ENCODE data around the gene PNISR. TPM values are rescaled to one million over a fixed set of nuclear protein-coding genes. Genes with fewer than 3 reads are reported as not detected.

PNISR gene
- total and polyA plus RNA-seq, 7 donors, result 16.2 to 51.1 (median 32.1) TPM

DNA sequence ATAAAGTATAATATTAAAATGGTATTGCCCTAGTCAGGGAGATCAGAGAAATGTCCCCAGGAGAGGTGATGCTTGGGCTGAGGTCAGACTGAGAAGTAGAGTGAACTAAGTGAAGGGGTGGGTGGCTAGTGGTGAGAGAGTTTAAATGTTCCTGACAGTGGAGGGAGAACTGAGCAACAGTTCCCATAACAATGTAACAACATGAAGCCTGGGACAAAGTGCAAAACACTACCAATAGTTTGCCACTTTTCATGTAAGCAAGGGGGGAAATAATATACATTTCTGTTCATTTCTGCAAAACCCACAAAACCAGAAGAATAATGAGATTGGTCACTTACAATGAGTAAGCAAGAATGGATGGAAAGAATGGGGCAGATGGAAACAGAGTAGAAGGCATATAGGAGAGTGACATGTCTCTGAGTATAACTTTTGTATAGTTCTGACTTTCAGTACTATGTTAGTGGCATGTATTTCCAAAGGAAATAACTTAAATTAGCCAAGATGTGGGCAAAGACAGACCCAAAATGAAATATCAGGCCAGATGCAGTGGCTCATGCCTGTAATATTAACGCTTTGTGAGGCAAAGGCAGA is 62.3 kb downstream of the PNISR start:
- TF ChIP-seq, protein P1, sequence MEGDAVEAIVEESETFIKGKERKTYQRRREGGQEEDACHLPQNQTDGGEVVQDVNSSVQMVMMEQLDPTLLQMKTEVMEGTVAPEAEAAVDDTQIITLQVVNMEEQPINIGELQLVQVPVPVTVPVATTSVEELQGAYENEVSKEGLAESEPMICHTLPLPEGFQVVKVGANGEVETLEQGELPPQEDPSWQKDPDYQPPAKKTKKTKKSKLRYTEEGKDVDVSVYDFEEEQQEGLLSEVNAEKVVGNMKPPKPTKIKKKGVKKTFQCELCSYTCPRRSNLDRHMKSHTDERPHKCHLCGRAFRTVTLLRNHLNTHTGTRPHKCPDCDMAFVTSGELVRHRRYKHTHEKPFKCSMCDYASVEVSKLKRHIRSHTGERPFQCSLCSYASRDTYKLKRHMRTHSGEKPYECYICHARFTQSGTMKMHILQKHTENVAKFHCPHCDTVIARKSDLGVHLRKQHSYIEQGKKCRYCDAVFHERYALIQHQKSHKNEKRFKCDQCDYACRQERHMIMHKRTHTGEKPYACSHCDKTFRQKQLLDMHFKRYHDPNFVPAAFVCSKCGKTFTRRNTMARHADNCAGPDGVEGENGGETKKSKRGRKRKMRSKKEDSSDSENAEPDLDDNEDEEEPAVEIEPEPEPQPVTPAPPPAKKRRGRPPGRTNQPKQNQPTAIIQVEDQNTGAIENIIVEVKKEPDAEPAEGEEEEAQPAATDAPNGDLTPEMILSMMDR (IDR thresholded peaks at IDR 0.05), result no peak
- no peak overlapping the region for H3K4me3 ChIP-seq
- no peaks in the 10 kb centered on the region for H3K9me3 ChIP-seq
- ATAC-seq (no peak), DNase-seq (no peak)
- WGBS, 3 donors, result 90 to 96% (median 92%) methylated on average over 1 of the region's 1 CpG
- intact Hi-C loops (cut with DNase I), result no loop called here
- no peak overlapping the region for H3K27ac ChIP-seq
- no peaks in the 10 kb centered on the region for H3K36me3 ChIP-seq (ENCODE audit: insufficient read depth in 1 of 2, low read depth in 1 of 2)
- H3K4me1 ChIP-seq, result no peaks in the 10 kb centered on the region
- H3K27me3 ChIP-seq (ENCODE audit: insufficient read depth in 3 of 3, low read length in 2 of 3), result no peaks in the 10 kb centered on the region

DNA sequence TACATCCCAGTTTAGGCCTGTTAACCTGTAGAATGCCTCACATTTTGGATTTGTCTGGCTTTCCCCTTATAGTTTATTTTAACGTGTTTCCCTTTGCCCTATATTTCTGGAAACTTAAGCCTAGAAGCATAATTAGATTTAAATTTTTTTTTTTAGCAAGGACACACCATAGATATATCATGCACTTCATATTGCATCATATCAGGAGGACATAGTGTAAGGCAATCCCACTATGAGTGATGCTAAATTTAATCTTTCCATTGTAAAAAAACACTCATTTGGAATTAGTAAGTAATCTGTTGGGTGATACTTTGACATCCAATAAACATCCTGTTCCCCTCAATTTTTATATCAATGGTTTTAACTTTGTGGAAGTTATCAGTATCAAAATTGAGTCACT is 65.3 kb downstream of the PNISR start:
- no peak for DNase-seq
- ATAC-seq, result no peak
- peaks cover 0 to 5% (median 0%) of the 10 kb centered on the region in 3 donors for H3K27me3 ChIP-seq (ENCODE audit: insufficient read depth in 3 of 3, low read length in 2 of 3)
- intact Hi-C loops (cut with DNase I), result loop anchor here in 1 of 2 donors (5.0 kb wide), 1 partner anchor 487 kb away; no protein-coding TSS in a partner anchor
- H3K36me3 ChIP-seq (ENCODE audit: insufficient read depth in 1 of 2, low read depth in 1 of 2), result no peaks in the 10 kb centered on the region
- no peak overlapping the region for H3K27ac ChIP-seq
- H3K9me3 ChIP-seq, result no peaks in the 10 kb centered on the region
- TF ChIP-seq, protein P1 (IDR thresholded peaks at IDR 0.05), result no peak
- 68 to 74% (median 74%) methylated on average over 1 of the region's 1 CpG for WGBS, 3 donors
- H3K4me1 ChIP-seq, result no peaks in the 10 kb centered on the region
- H3K4me3 ChIP-seq, result no peak overlapping the region

DNA sequence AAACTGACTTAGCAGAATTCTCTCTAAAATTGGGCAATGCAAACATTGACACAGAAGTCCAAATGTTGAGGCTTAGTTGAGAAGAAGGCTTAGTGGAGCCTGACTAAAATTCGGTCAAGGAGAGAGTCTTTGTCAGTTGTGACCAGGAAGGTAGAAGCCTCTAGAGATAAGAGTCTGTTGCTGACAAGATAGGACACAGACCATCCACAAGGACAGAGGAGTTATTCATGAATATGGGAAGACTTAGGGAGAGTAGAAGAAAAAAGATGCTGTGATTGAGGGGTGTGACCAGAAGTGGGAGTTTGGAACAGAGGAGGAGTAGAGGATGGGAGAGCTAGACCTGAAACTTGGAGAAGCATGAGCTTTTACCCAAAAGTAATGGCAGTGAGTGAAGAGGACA is 68.5 kb downstream of the PNISR start:
- Histone ChIP-seq H3K4me1 (no peaks in the 10 kb centered on the region), H3K4me3 (no peak overlapping the region), H3K27me3 (ENCODE audit: insufficient read depth in 3 of 3, low read length in 2 of 3) (peaks cover 2 to 23% (median 4%) of the 10 kb centered on the region in 3 donors), H3K9me3 (no peaks in the 10 kb centered on the region), H3K27ac (no peak overlapping the region), H3K36me3 (ENCODE audit: insufficient read depth in 1 of 2, low read depth in 1 of 2) (no peaks in the 10 kb centered on the region)
- 75 to 96% (median 80%) methylated on average over 1 of the region's 1 CpG for WGBS, 3 donors
- DNase-seq (no peak), ATAC-seq (no peak)
- intact Hi-C loops (cut with DNase I), result loop anchor here in 1 of 2 donors (5.0 kb wide), 1 partner anchor 484 kb away; no protein-coding TSS in a partner anchor
- TF ChIP-seq, protein P1 (IDR thresholded peaks at IDR 0.05), result no peak

DNA sequence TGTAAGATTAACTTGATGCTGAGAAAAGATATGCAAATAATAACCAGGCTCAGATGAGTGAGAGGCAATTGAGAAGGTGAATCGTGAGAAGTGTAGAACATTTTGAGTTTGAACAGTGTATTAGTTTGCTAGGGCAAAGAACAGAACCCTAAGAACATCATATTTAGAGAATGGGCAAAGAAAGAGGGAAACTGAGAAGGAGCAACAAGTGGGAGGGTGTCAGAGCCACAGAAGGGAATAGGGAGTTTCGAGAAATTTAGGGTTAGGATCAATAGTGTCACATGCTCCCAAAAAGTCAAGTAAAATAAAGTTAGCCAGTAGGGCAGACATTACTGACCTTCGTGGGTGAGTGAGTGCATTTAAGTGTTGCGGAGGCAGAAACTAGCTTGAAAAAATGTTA is 70.1 kb downstream of the PNISR start:
- Histone ChIP-seq H3K4me3 (no peak overlapping the region), H3K27ac (no peak overlapping the region), H3K36me3 (ENCODE audit: insufficient read depth in 1 of 2, low read depth in 1 of 2) (no peaks in the 10 kb centered on the region), H3K9me3 (no peaks in the 10 kb centered on the region), H3K27me3 (ENCODE audit: insufficient read depth in 3 of 3, low read length in 2 of 3) (peaks cover 2 to 40% (median 4%) of the 10 kb centered on the region in 3 donors), H3K4me1 (peaks cover 2% of the 10 kb centered on the region)
- no peak for DNase-seq
- 69 to 76% (median 73%) methylated on average over 4 of the region's 4 CpGs for WGBS, 3 donors
- intact Hi-C loops (cut with DNase I), result loop anchor here in 1 of 2 donors (5.0 kb wide), 1 partner anchor 483 kb away; no protein-coding TSS in a partner anchor
- TF ChIP-seq, protein P1 (IDR thresholded peaks at IDR 0.05), result no peak
- no peak for ATAC-seq

DNA sequence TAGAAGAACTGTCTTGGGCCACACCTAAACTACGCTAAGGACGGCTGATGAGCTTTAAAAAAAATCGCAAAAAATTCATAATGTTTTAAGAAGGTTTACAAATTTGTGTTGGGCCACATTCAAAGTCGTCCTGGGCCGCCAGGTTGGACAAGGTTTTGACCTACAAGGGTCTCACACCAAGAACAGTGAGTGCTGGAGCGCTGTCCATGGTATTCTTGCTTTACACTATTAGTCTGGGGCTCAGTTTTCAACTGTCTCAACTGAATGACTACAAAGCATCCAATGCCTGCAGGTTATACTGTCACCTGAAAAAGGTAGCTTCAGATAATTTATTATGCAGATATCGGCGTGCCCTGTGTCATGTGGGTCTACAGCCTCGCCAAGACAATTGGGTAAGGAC is 72.0 kb downstream of the PNISR start:
- TF ChIP-seq, protein P1 (IDR thresholded peaks at IDR 0.05), result no peak
- Histone ChIP-seq H3K27ac (no peak overlapping the region), H3K27me3 (ENCODE audit: insufficient read depth in 3 of 3, low read length in 2 of 3) (peaks cover 2 to 56% (median 8%) of the 10 kb centered on the region in 3 donors), H3K4me1 (peaks cover 5% of the 10 kb centered on the region), H3K9me3 (no peaks in the 10 kb centered on the region), H3K36me3 (ENCODE audit: insufficient read depth in 1 of 2, low read depth in 1 of 2) (no peaks in the 10 kb centered on the region), H3K4me3 (no peak overlapping the region)
- 66 to 70% (median 69%) methylated on average over 9 of the region's 9 CpGs for WGBS, 3 donors
- no peak for DNase-seq
- ATAC-seq, result no peak
- intact Hi-C loops (cut with DNase I), result no loop called here
